HG03060 (cell line): Measurements from ENCODE around the gene GPR107.

Source experiments
- ATAC-seq: cut with Tn5 transposase; IDR thresholded peaks from one replicate; pipeline ENCODE4 v1.9.1; 2021; ENCODE audit warnings: low read depth, moderate number of reproducible peaks; ENCODE audit not compliant: unreplicated experiment

GPR107 gene

GRCh38 chr9:130154816-130155215, 101.1 kb downstream of the GPR107 start:
- ATAC-seq, result no peak

GRCh38 chr9:130155647-130156046, 101.9 kb downstream of the GPR107 start:
- no peak for ATAC-seq

- ATAC-seq, result no peak
Observed at GRCh38 chr9:130156672-130157071, 103.0 kb downstream of the GPR107 start.

- no peak for ATAC-seq
Observed at GRCh38 chr9:130157079-130157478, 103.4 kb downstream of the GPR107 start.

- no peak for ATAC-seq
Observed at GRCh38 chr9:130158001-130158400, 104.3 kb downstream of the GPR107 start.

GRCh38 chr9:130159057-130159456, 105.4 kb downstream of the GPR107 start:
- ATAC-seq, result no peak

GRCh38 chr9:130159915-130160670, 106.4 kb downstream of the GPR107 start:
- ATAC-seq, result no peak

- ATAC-seq, result no peak
Observed at GRCh38 chr9:130160862-130161470, 107.3 kb downstream of the GPR107 start.

GRCh38 chr9:130165579-130165978, 111.9 kb downstream of the GPR107 start:
- no peak for ATAC-seq

GRCh38 chr9:130166399-130166798, 112.7 kb downstream of the GPR107 start:
- no peak for ATAC-seq

- no peak for ATAC-seq
Observed at GRCh38 chr9:130167927-130168326, 114.2 kb downstream of the GPR107 start.

GRCh38 chr9:130171226-130172148, 117.8 kb downstream of the GPR107 start:
- ATAC-seq, result no peak

GRCh38 chr9:130172161-130172857, 118.6 kb downstream of the GPR107 start, which contains the start of gene NCS1:
Gene NCS1 (plus strand): TSS chr9:130172404. CDS start chr9:130172664, 260 bp downstream.
- ATAC-seq, result no peak

GRCh38 chr9:130172858-130173665, 119.4 kb downstream of the GPR107 start:
- ATAC-seq, result no peak

GRCh38 chr9:130173666-130173983, 119.9 kb downstream of the GPR107 start:
- ATAC-seq, result no peak

GRCh38 chr9:130174025-130174424, 120.3 kb downstream of the GPR107 start:
- ATAC-seq, result no peak

- ATAC-seq, result no peak
Observed at GRCh38 chr9:130174920-130175321, 121.2 kb downstream of the GPR107 start.

GRCh38 chr9:130175355-130175754, 121.6 kb downstream of the GPR107 start:
- ATAC-seq, result no peak

- ATAC-seq, result no peak
Observed at GRCh38 chr9:130176760-130177159, 123.1 kb downstream of the GPR107 start.
